Non-pigmented ciliary epithelial cell (primary cell): ENCODE results near the gene SPAG9.
A peak's percentile ranks its signal among the peaks of the same experiment; 100 is the strongest.

Experiments
- DNase-seq: peaks from one replicate; pipeline ENCODE4 v3.0.0-alpha.2; 2010; ENCODE audit warnings: low read depth

The SPAG9 gene

GRCh38 chr17:50939542-50939794, 181.2 kb downstream of the SPAG9 start:
- DNase-seq, result no peak

- DNase-seq, result no peak
Observed at GRCh38 chr17:50938821-50939541, 181.7 kb downstream of the SPAG9 start.

DNA sequence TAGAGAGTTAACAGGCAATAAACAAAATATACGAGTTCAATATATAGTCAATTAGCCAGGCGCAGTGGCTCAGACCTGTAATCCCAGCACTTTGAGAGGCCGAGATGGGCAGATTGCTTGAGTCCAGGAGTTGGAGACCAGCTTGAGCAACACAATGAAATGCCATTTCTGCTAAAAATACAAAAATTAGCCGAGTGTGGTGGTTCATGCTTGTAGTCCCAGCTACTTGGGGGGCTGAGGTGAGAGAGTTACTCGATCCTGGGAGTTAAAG, 184.7 kb downstream of the SPAG9 start:
- no peak for DNase-seq

DNA sequence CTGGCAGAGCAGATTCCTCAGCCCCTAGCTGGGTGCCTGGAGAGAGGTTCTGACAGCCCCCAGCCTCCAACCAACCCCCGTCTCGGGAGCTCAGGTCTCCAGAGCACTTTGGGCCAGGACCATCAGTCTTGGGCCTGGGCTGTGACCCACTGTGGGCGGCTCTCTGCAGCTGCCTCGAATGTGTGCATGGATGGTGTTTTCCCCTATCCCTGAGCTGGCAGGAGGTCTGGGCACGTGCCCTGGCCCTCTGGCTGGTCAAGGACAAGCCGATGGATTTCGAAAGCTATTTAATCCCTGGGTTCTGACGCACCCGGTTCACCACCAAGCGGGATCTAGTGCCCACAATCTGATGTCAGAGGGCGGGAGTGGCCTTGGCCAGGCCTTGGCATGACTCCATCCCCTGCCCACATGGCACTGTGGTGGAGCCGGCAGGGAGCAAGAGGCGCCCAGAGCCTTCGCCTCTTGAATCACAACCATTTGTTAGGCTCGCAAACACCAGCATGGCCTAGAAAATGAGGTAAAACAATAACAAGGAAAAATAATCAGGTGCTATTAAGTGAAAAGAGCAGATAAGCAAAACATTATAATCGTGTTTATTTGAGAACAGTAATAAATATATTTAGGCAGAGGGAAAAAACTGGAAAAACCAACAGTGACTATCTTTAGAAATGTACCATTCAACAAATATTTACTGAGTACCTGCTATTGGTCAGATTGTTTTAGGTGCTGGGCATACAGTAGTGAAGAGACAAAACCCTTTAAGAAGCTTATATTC, 185.3 kb downstream of the SPAG9 start:
- DNase-seq, result no peak

DNA sequence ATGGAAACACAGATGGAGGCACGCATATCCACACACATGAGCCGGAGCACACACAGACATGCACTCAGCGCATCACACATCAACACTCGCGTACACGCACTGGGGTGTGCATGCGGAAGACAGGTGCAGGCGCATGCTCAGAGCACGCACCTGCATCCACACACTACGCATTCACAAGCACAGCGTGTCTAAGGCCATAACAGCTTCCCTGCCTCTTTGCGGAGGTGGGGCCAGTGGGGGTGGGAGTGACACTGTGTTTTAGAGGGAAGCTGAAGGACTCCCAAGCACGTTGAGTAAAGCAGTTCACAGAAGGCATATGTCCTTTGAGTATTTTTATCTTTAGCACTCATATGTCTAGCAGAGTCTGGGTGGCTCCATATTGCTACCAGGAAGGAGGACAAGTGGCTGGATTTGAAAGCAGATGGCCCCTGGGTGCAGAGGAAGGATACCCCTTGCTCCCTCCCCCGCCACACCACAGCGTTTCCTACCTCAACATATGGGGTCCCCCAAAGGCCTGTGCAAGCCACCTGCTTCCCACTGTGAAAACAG, 185.9 kb downstream of the SPAG9 start:
- DNase-seq, result no peak

- DNase-seq, result no peak
Observed at GRCh38 chr17:50934161-50934560, 186.5 kb downstream of the SPAG9 start.

DNA sequence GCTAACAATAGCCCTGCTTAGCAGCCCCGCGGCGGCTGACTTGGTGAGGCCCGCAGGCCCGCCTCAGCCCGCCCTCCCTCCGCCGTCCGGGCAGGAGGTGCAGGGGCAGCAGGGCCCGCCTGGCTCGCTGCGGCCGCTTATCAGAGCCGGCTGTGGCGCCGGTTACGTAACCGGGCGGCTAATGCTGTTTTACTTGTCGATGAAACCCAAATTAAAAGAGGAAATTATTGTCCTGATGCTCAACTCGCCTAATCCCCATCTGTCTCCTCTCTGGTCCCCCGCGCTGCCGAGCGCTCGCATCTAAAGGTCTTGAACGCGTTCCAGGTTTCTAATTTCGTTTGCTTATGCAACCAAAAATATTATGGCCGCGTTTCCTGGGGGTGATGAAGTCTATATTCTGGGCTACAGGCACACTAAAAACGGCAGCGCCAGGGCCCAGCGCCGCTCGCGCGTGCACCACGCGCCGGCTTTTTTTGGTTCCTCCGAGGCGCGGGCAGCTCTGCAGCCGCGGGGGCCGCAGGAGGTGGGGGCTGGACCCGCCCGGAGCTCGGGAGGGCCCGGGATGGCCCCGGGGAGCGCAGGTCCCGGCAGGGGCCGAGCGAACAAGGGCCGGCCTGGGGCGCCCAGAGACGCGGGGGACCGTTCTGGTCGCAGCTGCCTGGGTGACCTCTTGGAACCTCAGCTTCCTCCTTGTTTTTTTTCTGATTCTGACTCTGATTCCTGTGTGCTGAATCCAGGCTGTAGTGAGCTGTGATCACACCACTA, 189.3 kb downstream of the SPAG9 start:
- DNase-seq, result peak; percentile 48

DNA sequence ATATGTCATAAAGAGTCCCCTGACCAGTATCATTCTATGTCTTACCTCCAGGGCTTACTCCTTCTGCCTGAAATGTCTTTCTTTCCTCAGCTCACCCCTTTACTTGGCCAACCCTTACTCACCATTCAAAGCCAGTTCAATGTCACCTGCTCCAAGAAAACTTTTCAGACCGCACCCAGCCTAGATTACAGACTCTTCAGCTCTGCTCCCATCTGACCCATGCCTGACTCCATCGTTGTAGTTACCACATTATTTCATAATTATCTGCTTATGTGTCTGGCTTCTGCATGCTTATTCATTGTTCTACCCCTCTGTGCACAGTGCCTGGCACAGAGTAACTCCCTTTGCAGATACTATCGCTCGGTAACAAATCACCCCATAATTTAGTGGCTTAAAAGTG, 192.0 kb downstream of the SPAG9 start:
- no peak for DNase-seq

DNA sequence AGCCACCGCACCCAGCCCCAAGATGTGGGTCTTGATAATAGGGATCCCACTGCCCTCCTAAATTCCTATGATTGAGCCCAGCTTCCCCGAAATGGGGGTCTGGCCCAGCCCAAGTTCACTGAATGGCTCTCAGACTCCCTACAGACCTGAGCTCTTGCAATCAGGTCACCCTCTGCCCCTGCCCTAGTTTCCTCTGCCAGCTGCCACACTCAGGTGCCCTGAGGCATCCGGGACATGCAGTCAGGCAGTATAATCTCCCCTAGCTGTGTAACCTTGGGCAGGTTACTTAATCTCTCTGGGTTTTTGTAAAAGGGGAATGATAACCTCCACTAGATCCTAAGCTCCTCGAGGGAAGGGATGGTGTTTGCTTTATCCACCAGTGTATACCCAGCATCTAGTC, 193.4 kb downstream of the SPAG9 start:
- DNase-seq, result no peak

- no peak for DNase-seq
Observed at GRCh38 chr17:50926523-50926922, 194.1 kb downstream of the SPAG9 start.

DNA sequence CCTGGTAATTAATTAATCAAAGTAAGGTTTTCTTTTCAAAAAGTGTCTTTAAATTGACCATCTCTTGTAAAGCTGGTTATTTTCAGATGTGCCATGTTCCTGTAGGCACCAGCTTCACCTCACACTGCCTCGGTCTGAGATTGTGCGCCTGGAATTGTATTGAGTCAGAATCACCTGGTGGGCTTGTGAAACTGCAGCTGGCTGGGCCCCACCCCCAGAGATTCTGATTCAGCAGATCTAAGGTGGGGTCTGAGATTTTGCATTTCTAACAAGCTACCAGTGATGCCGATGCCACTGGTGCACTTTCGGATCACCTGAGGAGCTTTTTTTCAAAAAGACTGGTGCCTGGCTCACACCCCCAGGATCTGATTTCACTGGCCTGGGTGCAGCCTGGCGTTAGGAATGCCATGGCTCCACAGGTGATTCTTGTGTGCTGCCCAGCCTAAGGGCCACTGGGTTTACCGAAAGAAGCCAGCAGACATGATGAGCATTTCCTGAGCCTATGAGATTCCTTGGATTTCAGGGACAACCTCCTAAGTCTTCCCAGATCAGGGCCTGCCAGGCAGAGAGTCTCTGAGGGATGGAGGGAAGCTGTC, 195.3 kb downstream of the SPAG9 start:
- no peak for DNase-seq

GRCh38 chr17:50924800-50925199, 195.9 kb downstream of the SPAG9 start:
- DNase-seq, result no peak

- DNase-seq, result no peak
Observed at GRCh38 chr17:50924300-50924699, 196.4 kb downstream of the SPAG9 start.

GRCh38 chr17:50923611-50924010, 197.1 kb downstream of the SPAG9 start:
- no peak for DNase-seq

GRCh38 chr17:50922721-50923405, 197.8 kb downstream of the SPAG9 start:
- no peak for DNase-seq

GRCh38 chr17:50922107-50922506, 198.6 kb downstream of the SPAG9 start:
- DNase-seq, result no peak

GRCh38 chr17:50920891-50921586, 199.6 kb downstream of the SPAG9 start:
- DNase-seq, result no peak

- DNase-seq, result no peak
Observed at GRCh38 chr17:50920041-50920410, 200.6 kb downstream of the SPAG9 start.

GRCh38 chr17:50919321-50920040, 201.2 kb downstream of the SPAG9 start:
- DNase-seq, result no peak

DNA sequence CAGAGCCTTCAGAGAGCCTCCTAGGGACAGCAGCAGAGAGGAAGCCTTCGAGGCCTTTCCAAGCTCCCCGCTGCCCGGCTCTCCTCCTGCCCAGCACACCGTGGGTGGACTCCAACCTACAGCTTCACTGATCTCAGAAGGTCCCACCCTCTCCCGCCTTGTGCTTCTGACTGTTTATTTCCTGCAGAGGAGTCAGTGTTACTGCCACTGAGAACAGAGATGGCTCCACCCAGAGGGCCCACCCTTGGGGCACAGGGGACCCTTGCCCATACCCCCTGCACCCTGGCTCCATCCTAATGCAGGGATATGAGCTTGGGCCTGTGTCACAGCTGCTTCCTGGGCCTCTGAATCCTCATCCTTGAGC, 201.8 kb downstream of the SPAG9 start:
- DNase-seq, result no peak
